Suppressor macrophage (primary cell): Measurements from ENCODE around the gene BTBD17.

Experiments
- DNase-seq, 4 experiments: peaks; one replicate each; pipeline ENCODE4 v3.0.0-alpha.2; 2020 to 2022

The BTBD17 gene

GRCh38 chr17:74387365-74388218 lies 25.9 kb upstream of the BTBD17 start:
- DNase-seq: no peak

- DNase-seq: peak; percentile 18 to 58 (median 48)
Observed at GRCh38 chr17:74386386-74386785, 24.7 kb upstream of the BTBD17 start.

- DNase-seq: no peak
Observed at GRCh38 chr17:74385201-74385600, 23.5 kb upstream of the BTBD17 start.

- no peak for DNase-seq
Observed at GRCh38 chr17:74383141-74383540, 21.5 kb upstream of the BTBD17 start.

GRCh38 chr17:74380959-74381808 lies 19.5 kb upstream of the BTBD17 start:
- no peak for DNase-seq

GRCh38 chr17:74380086-74380958 lies 18.7 kb upstream of the BTBD17 start:
- no peak for DNase-seq

GRCh38 chr17:74379495-74380085 lies 17.9 kb upstream of the BTBD17 start:
- DNase-seq: peak; percentile 90 to 95 (median 94)

- DNase-seq: peak in 2 of 4 experiments; percentile 42 to 49
Observed at GRCh38 chr17:74374858-74375257, 13.2 kb upstream of the BTBD17 start.

GRCh38 chr17:74373838-74374606 lies 12.4 kb upstream of the BTBD17 start:
- DNase-seq: peak in 2 of 4 experiments; percentile 28 to 31

- DNase-seq: no peak
Observed at GRCh38 chr17:74372426-74372825, 10.8 kb upstream of the BTBD17 start.

GRCh38 chr17:74371653-74372147 lies 10.0 kb upstream of the BTBD17 start:
- DNase-seq: no peak

GRCh38 chr17:74369665-74370490 lies 8.2 kb upstream of the BTBD17 start:
- no peak for DNase-seq

GRCh38 chr17:74369221-74369620 lies 7.6 kb upstream of the BTBD17 start:
- DNase-seq: peak; percentile 73 to 93 (median 80)

- DNase-seq: peak; percentile 76 to 90 (median 86)
Observed at GRCh38 chr17:74368341-74369081, 6.8 kb upstream of the BTBD17 start.

GRCh38 chr17:74367206-74367605 lies 5.5 kb upstream of the BTBD17 start, which contains the start of gene GPR142:
Gene GPR142, plus strand, starts transcription at chr17:74367506. Its CDS starts 2,035 bp downstream, at chr17:74369541.
- DNase-seq: no peak

- no peak for DNase-seq
Observed at GRCh38 chr17:74362810-74363498, 1.3 kb upstream of the BTBD17 start.

- DNase-seq: no peak
Observed at GRCh38 chr17:74362069-74362405, 369 bp upstream of the BTBD17 start.

GRCh38 chr17:74360899-74361229 lies 804 bp downstream of the BTBD17 start:
- DNase-seq: no peak

- DNase-seq: no peak
Observed at GRCh38 chr17:74359916-74360315, 1.8 kb downstream of the BTBD17 start.
